Endothelial cell of umbilical vein (primary cell): ENCODE data around the gene SP6.

Experiments
- CTCF ChIP-seq, 2 donors: IDR thresholded peaks; 1 replicate in 1 of 2; 2 replicates in 1 of 2; pipeline ENCODE4 v1.5.1; 2011; ENCODE audit warnings: low read length in 2 of 2, mild to moderate bottlenecking in 2 of 2, moderate library complexity in 2 of 2, control low read depth in 1 of 2, inconsistent platforms in 1 of 2, low read depth in 1 of 2; ENCODE audit not compliant: insufficient read depth in 1 of 2; ENCODE audit errors: extremely low read depth in 1 of 2
- EZH2 ChIP-seq: IDR thresholded peaks from 2 replicates; pipeline ENCODE4 v1.6.1; 2012; ENCODE audit warnings: borderline replicate concordance, low read depth, mild to moderate bottlenecking, moderate library complexity, low read length, inconsistent platforms; ENCODE audit not compliant: severe bottlenecking
- POLR2A ChIP-seq: IDR thresholded peaks from 2 replicates; pipeline ENCODE4 v1.6.1; 2012; ENCODE audit warnings: low read depth, mild to moderate bottlenecking, control low read depth, low read length

GRCh38 chr17:47840001-47840741 lies 10.8 kb downstream of the SP6 start:
- TF ChIP-seq CTCF (IDR thresholded peaks at IDR 0.05; ENCODE audit: extremely low read depth in 1 of 2, insufficient read depth in 1 of 2, low read depth in 1 of 2, low read length in 2 of 2): no peak
- no peak for TF ChIP-seq EZH2
- TF ChIP-seq POLR2A: no peak
